AML-193 (cell line): ENCODE measurements around the gene CUBN.

ENCODE experiments used
- DNase-seq, 2 experiments: peaks; one replicate each; lab custom pipeline; 2025; lab: John Stamatoyannopoulos, UW

The CUBN gene

GRCh38 chr10:16952080-16952479 lies 177.5 kb downstream of the CUBN start:
- DNase-seq = no peak

DNA sequence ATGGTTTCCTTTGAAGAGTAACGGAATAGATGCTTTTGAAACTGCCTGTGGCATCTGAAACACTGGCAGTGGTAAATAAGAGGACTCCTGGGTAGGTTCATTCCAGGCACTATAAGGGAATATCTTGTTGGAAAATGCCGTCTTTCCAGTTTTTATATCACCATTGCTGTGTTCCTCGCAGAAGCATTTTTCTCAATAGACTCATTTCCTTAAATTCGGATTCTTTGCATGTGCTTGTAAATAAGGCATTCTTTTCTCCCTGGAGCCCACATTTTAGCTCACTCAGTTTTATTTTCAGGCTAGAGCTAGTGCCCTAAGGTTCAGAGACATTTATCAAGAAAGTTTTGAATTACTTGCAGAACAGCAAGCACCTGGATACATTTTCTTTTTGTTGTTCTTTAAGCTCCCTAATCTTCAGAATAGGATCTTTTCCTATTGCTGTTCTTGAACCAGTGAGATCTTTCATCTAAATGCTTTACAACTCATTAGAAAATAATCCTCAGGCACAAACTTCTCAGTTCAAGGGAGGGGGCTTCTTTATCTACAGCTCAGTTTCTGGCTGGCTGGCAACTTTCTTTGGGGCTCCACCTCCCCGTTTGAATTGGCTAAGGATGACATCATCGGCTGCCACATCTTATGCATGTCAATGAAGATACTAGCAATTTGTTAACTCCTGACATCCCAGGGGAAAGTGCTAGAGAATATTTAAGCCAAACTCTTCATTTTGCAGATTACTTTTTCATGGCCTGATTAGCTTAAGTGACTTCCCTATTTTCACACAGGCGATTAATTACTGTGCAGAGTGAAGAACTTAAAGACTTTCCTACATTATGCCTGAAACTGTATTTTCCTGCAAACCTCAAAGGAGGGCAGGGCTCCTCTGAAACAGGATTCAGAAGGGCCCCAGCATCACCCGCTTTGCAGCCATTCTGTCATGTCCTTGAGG lies 178.7 kb downstream of the CUBN start:
- no peak for DNase-seq

DNA sequence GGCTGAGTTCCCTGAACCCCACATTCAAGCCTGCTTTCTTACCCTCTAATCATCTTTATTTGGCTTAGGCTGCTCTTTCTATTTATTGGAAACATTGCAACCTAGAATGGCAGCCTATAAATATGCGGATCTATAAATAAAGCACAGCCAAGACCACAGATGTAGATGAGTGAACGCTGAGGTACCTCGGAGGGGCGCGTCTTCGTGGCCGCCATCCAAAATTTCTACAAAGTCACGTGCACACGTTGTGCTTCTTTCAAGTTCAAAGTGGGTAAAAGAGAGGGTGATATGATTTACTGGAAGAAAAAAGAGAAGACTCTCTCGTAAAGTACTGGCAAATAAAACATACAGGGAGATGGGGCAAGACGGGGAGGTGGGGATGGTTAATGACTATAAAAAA lies 179.8 kb downstream of the CUBN start:
- no peak for DNase-seq

DNA sequence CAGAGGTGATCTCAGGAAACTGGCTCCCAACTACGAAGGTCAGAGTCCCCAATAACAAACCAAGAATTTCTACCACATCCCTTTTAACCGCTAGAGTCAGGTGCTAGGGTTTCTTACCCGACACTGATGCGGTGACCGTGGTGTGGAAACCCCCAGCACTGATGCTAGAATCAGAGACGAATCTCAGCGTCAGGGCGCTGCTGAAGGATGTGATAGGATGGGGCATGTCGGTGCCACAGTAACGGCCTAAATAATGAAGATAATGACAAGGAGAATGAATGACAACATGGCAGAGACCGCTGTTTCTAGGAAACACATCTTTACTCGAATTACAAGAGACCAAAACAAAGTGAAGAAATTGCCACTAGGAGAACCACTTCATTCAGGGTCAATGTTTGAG lies 181.2 kb downstream of the CUBN start:
- DNase-seq = no peak

DNA sequence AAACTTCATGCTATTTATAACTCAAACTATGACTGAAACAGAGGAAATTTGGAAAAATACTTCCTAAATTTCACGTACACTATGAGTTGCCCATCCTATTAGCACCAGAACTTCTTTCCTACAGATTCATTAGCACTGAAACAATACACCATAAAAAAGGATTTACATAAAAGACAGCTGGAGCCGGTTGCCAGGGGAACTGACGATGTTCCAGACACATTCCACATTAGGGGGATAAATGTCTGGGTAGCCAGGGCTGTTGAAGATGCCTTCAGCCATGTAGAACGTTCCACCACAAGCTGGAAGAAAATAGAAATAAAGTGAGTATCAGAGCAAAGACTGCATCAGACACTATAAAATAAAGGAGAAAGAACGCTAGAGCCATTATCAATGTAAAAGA lies 182.5 kb downstream of the CUBN start:
- DNase-seq = no peak

DNA sequence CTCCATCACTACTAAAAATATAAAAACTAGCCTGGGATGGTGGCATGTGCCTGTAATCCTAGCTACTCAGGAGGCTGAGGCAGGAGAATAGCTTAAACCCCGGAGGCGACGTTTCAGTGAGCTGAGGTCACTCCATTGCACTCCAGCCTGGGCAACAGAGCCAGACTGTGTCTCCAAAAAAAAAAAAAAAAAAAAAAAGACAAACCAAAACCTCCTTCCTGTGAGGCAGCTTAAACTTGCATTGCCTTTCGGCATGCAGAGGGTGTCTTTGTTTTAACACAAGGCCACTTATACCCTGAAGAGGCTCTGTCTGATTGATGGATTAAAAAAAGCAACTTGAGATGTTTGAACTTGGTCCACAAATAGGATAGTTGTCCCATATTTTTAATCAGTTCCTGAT lies 184.0 kb downstream of the CUBN start:
- no peak for DNase-seq

DNA sequence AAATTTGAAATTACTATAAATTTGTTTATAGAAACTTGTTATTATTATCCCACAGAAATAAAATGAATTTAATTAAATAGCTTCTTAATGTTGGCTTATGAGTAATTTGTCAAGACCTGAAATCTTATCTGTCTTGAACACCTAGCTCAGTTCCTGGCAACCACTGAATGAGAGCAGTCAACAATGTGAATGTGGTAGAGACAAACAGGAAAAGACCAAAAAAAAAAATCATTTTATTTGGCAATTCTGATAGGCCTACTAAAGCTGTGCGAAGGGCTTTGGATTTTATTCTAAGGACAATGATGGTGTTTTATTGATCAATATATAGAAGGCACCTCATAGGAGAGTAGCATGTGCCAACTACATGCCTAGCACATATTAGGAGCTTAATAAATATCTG lies 184.6 kb downstream of the CUBN start:
- no peak for DNase-seq

DNA sequence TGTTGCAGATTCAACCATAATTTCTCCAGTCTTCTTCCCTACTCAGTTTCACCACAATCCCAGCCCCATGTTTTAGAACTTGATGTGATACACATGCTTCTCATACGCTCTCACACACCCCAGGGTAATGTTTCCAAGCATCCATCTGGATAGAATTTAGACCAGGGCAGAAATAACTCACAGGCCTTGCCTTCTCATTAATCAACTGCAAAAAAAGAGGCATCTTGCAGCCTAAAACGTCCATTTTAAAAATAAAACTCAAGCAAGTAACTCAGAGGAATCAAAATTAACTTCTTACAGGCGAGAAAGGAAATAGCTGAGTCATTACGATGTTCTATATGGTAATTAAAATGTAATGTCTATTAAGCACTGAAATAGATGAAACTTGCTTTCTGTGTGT lies 185.2 kb downstream of the CUBN start:
- DNase-seq = no peak

DNA sequence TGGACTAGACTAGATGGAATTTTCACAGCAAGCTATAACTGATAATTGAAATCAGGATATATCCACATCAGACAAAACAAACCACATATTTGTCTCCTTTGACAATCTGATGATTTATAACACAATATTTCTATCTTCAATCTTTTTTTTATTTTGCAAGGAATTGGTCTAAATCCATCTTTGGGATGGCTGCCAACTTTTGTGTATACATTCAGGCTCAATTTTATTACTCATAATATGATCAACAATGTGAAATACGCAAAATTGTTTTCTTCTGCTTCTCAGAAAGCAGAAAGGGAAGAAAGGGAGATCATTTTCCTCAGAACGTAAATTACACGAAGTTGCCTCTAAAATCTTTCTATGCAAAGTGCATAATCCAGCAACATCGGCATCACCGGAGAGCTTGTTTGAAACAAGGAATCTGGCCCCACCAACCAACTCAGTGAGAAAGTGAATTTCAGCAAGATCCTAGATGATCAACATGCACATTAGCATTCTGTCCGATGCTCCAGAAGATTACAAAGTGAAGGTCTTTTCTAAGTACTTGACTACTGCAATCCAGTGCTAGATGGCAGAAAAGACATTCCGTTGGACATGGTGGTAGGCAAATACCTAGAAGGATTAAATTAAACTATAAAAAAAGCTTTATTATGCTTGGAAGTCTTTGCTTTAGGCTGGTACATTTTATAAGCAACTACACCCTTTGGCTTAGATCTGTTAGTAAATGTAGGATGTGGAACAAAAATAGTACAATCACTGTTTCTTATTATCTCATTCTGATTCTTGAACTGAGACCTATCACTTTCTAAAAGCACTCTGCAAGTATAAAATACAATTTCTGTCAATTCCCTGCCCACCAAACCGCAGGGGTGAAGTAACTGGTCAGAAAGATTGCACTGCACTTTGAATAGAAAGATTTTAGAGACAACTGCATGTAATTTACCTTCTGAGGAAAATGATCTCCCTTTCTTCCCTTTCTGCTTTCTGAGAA lies 186.0 kb downstream of the CUBN start:
- no peak for DNase-seq

GRCh38 chr10:16942381-16943078 lies 187.1 kb downstream of the CUBN start:
- no peak for DNase-seq

GRCh38 chr10:16941870-16942269 lies 187.7 kb downstream of the CUBN start:
- DNase-seq = no peak

GRCh38 chr10:16941067-16941466 lies 188.5 kb downstream of the CUBN start:
- DNase-seq = no peak

DNA sequence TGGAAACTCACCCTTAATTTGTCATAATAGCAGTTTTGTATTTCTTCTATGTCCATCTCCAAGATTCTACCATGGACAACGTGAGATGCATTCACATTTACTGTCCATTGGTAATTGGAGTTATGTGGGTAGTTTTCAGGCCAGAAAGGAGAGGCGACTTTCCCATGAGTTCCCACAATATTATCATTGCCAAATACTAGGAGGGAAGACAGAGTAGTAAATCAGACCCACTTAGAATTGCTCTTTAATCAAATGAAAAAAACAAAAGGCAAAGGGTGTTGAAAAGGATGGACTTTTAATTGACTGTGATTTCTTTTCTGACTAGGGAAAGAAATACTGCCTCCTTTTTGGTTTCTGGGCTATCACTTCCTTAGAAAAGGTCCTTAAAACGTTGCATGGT lies 190.7 kb downstream of the CUBN start:
- DNase-seq = no peak

GRCh38 chr10:16934461-16934860 lies 195.2 kb downstream of the CUBN start:
- no peak for DNase-seq

DNA sequence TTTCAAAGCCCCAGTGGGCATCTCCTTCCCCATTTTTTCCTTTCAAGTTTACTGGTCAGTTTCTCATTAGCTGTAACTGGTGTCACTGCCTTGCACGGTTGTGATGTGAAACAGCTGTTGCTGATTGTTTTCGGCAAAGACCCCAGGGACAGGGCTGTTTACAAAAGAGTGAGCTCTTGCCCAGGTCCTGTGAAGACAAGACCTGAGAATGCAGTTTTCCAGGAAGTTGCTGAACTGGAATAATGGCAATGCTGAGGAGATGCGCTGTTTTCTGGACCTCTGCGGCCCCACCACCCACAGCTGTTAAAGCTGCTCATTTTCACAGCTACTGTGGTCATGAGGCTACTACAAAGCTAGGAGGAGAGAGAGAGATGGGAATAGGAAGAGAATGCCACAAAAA lies 195.8 kb downstream of the CUBN start:
- no peak for DNase-seq

DNA sequence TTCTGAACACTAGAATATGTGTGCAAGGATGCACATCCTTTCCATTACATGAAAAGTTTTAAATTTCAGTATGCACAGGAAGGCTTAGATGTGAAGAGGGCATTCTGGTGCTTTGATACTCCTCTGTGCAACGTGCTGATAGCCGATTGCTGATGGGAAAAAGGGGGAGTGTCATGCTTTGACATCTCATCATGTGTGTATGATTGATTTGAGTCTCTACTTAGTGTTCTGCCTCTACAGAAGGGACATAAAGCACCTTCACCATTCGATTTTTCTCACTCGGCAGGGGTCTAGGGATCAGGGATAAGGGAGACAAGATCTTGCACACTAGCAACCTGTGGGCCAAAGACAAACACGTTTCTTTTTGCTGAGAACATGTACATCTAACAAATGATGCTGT lies 197.7 kb downstream of the CUBN start:
- DNase-seq = no peak

GRCh38 chr10:16930540-16930939 lies 199.1 kb downstream of the CUBN start:
- no peak for DNase-seq

DNA sequence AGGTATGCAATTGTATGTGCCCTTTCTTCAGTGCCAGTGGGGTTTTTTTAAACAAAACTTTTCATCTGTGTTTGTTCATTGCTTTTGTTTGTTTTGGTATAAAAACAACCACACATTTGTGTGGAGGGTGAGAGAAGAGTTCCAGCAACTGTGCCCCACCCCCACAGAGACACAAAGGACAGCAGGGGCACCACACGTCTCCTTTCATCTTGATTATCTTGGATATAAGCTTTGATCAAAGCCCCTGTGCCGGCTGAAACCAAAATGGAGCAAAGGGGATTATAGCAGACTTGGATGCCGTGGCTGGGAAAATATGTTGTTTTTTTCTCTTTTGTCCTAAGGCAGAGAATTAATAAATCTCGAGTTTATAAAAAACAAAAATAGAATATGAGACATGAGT lies 200.5 kb downstream of the CUBN start:
- DNase-seq = no peak

DNA sequence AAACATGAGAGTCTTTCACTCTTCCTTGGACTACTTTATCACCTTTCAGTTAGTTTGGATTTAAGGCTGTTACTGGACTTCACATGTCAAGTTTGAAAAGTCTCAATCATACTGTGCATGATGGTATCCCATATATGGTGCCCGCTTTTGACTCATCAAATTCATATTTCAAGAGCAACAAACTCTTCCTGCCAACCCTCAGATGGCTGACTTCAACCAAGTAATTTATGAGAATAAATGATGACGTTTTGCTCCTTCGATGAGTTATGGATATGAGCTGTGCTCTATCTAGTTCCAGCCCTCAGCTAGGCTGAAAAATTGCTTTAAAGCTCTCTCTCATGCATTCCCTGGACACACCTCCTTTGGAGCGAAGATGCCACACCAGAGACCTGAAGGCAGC lies 202.1 kb downstream of the CUBN start:
- DNase-seq = no peak

DNA sequence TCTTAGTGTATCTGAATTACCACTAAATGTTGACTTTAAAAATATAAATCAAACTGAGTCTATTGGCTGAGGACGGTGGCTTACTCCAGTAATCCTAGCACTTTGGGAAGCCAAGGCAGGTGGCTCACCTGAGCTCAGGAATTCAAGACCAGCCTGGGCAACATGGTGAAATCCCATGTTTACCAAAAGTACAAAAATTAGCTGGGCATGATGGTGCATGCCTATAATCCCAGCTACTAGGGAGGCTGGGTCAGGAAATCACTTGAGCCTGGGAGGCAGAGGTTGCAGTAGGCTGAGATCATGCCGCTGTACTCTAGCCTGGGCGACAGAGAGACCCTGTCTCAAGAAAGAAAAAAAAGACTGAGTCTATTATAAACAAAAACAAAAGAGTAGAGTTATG lies 205.9 kb downstream of the CUBN start:
- DNase-seq = no peak

DNA sequence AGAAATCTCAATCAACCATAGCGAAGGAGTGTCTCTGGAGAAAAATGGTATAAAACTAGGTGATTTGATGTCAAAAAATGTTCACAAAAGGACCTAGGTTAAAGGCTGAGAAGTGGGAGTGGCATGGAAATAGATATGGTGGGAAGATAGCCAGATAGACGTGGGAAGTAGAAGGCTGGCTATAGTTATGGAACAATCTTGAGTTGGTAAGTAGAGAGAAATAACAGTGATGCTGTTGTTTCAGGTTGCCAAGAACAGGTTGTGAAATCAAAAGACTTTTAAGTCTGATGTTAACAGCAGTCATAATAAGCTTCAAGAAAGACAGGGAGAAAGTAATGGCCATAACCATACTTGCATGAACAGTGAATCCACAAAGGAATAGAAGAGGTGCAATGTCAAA lies 206.3 kb downstream of the CUBN start:
- no peak for DNase-seq
